Nephron (organoid): Measurements from ENCODE around the gene KSR1.

Experiments
- H3K27ac Mint-ChIP-seq, 3 experiments: 2 replicates each; pipeline ENCODE4 v1.8.0; 2020; ENCODE audit warnings: mixed read lengths in 3 of 3, mild to moderate bottlenecking in 2 of 3, moderate library complexity in 1 of 3
- H3K27me3 Mint-ChIP-seq: 2 replicates; pipeline ENCODE4 v1.8.0; 2021; ENCODE audit warnings: low read depth, mild to moderate bottlenecking, moderate library complexity, mixed read lengths
- H3K36me3 Mint-ChIP-seq: 2 replicates; pipeline ENCODE4 v1.8.0; 2020; ENCODE audit warnings: low read depth, mixed read lengths
- H3K4me1 Mint-ChIP-seq: 2 replicates; pipeline ENCODE4 v1.8.0; 2020; ENCODE audit warnings: mixed read lengths
- H3K4me3 Mint-ChIP-seq, 3 experiments: 2 replicates each; pipeline ENCODE4 v1.8.0; 2020; ENCODE audit warnings: mild to moderate bottlenecking in 3 of 3, mixed read lengths in 3 of 3, moderate library complexity in 2 of 3
- H3K9me3 Mint-ChIP-seq: 2 replicates; pipeline ENCODE4 v1.8.0; 2020; ENCODE audit warnings: mixed read lengths
- CTCF ChIP-seq, 3 experiments: fragments of 200-600 bp; sonication (generic); IDR thresholded peaks; one replicate each; pipeline ENCODE4 v1.5.0; 2021; ENCODE audit warnings: antibody characterized with exemption in 3 of 3; ENCODE audit not compliant: unreplicated experiment in 3 of 3

KSR1 gene

DNA sequence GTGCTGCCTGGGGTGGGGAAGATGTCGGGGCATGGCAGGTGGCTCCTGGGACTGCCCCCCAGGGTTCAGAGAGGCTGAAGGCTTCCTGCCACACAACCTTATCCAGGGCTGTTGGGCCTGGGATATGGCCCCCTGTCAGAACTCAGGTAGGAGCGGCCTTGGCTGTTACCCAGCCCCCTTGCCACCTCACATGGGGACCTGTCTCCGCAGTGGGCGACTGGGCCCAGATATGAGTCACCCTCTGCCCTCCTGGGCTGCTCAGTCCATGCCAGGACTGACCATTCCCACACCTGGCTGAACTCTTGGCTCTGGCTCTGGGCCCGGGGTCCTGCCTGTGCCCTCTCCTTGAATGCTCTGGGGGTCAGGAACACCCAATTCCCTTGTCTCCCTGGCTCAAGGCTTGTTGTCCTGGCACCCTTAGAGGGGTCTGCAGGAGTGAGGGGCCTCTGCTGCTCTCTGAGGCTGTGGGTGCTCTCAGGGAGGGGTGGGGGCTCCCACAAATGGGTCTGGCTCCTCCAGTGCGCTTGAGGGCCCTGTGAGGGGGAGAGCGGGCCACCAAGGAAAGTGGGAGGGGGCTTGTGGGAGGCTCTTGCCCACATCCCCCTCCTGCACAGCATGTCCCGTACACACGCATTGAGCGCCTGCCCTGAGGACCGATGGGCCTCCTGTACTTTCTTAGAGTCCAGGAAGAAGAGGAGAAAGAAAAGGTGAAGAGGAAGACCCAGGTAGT lies 210.7 kb downstream of the KSR1 start:
- no peaks in the 10 kb centered on the region for H3K9me3 Mint-ChIP-seq
- H3K4me3 Mint-ChIP-seq: no peak overlapping the region
- no peaks in the 10 kb centered on the region for H3K4me1 Mint-ChIP-seq
- no peak overlapping the region for H3K27ac Mint-ChIP-seq
- H3K36me3 Mint-ChIP-seq: no peaks in the 10 kb centered on the region
- TF ChIP-seq CTCF (IDR thresholded peaks at IDR 0.05; ENCODE audit: unreplicated experiment in 3 of 3): no peak
- peaks cover 3% of the 10 kb centered on the region for H3K27me3 Mint-ChIP-seq

GRCh38 chr17:27667656-27668487 lies 211.6 kb downstream of the KSR1 start:
- no peak overlapping the region for H3K4me3 Mint-ChIP-seq
- H3K27ac Mint-ChIP-seq: no peak overlapping the region
- H3K27me3 Mint-ChIP-seq: peaks cover 3% of the 10 kb centered on the region
- no peaks in the 10 kb centered on the region for H3K36me3 Mint-ChIP-seq
- TF ChIP-seq CTCF (IDR thresholded peaks at IDR 0.05; ENCODE audit: unreplicated experiment in 3 of 3): no peak
- H3K9me3 Mint-ChIP-seq: no peaks in the 10 kb centered on the region
- H3K4me1 Mint-ChIP-seq: no peaks in the 10 kb centered on the region

GRCh38 chr17:27668488-27668823 lies 212.2 kb downstream of the KSR1 start:
- H3K36me3 Mint-ChIP-seq: no peaks in the 10 kb centered on the region
- H3K9me3 Mint-ChIP-seq: no peaks in the 10 kb centered on the region
- H3K4me1 Mint-ChIP-seq: no peaks in the 10 kb centered on the region
- no peak overlapping the region for H3K27ac Mint-ChIP-seq
- no peak for TF ChIP-seq CTCF (IDR thresholded peaks at IDR 0.05; ENCODE audit: unreplicated experiment in 3 of 3)
- peaks cover 3% of the 10 kb centered on the region for H3K27me3 Mint-ChIP-seq
- no peak overlapping the region for H3K4me3 Mint-ChIP-seq

DNA sequence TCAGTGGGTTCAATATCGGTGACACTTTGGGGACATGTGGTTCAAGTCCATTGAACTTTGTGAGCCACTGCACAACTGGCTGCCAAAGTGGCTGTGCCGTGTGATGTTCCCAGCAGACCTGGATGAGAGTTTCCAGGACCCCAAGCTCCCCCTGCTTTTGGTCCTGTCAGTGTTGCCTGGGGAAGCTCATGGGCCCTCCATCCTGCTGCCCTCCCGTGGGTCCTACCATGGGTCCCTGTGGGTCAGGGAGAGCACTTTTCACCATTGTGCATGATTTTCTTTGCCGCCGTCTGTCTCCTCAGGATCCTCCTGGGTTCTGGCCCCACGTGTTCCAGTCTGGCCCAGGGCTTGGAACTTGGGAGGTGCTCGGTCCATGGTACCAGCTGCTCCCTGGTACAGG lies 212.9 kb downstream of the KSR1 start:
- Mint-ChIP-seq H3K27ac (no peak overlapping the region), H3K27me3 (peaks cover 3% of the 10 kb centered on the region), H3K9me3 (no peaks in the 10 kb centered on the region), H3K4me1 (no peaks in the 10 kb centered on the region), H3K4me3 (no peak overlapping the region), H3K36me3 (no peaks in the 10 kb centered on the region)
- no peak for TF ChIP-seq CTCF (IDR thresholded peaks at IDR 0.05; ENCODE audit: unreplicated experiment in 3 of 3)

DNA sequence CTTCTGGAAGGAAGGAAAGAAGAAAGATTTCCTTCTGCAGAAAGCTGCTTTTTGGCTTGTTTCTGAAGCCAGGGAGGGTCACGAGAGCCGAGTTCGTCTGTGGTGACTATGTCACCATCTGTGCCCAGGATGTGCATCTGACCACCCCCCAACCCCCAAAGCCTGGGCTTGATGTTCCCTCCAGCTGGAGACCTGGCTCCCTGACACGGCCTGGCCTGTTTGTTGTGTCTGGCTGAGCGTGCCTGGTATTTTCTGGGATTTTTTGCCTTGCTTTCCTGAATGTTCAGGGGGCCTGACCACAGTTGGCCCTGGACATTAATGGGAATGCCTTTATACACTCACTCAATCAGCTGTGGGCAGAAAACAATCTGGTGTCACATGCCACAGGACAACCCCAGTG lies 213.6 kb downstream of the KSR1 start:
- Mint-ChIP-seq H3K27me3 (peaks cover 3% of the 10 kb centered on the region), H3K4me3 (no peak overlapping the region), H3K9me3 (no peaks in the 10 kb centered on the region), H3K27ac (no peak overlapping the region), H3K4me1 (no peaks in the 10 kb centered on the region), H3K36me3 (no peaks in the 10 kb centered on the region)
- no peak for TF ChIP-seq CTCF (IDR thresholded peaks at IDR 0.05; ENCODE audit: unreplicated experiment in 3 of 3)
